CD4-positive, alpha-beta T cell treated with Interleukin-10 for 1 hour (primary cell): Measurements from ENCODE around the gene CYP24A1.
A peak's percentile ranks its signal among the peaks of the same experiment; 100 is the strongest.

Experiments used
- DNase-seq: peaks from one replicate; pipeline ENCODE4 v3.0.0-alpha.2; 2020

The CYP24A1 gene

DNA sequence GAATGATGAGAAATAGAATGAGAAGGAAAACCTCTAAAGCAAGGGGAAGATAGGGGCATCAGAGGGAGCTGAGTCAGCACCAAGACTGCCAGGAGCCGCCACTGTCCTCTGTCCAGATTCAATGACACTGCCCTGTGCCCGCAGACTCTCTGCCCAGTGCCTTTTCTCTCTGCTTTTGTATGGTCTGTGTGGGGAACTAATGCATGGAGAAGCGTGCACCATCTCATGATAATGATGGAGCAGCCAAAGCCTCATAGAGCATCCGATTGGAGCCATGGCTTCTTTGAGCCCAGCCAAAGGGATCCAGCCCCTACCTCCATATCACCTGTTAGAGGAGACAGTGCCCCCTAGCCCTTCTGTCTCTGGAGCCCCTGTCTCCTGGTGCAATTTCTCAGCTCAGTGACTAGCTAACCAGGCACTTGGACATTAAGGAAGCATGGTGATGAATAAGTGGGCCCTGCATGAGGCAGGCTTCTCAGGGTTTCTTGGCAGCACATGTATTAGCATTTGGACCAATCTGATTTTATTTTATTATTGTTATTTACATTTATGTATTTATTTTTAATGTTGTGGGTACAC is 27.6 kb upstream of the CYP24A1 start:
- DNase-seq: no peak

DNA sequence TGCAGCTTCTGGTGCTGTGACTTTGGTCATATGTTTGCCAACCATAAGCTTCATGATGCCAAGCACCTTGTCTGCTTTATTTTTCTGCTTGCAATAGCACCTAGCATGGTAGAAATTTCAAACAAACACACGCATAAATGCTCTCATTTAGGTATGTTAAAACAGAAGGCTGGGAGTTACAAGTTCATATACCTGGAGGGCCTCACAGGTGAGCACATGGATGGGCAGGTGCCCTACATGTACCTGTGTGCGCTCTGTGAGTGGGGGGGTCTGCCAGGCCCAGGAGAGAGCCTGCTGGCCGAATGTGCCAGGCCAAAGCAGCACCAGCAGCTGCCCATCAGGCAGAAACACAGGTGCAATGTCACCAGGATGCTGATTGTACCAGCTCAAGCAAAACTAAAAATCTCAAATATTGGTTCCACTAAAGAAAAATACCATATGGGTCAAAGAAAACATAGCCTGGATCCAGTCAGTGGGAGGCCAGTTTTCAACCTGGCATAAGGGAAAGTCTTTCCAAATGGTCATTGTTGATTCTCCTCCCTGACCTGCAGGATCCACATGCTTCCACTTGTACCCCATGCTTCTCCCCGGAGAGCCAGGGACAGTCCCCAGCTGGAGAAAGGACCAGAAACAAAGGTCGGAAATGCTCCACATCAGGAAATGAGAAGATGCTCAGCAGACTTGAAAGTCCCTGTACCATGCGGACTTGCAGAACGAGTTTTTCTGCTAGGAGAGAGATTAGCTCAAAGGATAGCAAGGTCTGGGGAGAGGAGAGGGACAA is 26.9 kb upstream of the CYP24A1 start:
- no peak for DNase-seq

DNA sequence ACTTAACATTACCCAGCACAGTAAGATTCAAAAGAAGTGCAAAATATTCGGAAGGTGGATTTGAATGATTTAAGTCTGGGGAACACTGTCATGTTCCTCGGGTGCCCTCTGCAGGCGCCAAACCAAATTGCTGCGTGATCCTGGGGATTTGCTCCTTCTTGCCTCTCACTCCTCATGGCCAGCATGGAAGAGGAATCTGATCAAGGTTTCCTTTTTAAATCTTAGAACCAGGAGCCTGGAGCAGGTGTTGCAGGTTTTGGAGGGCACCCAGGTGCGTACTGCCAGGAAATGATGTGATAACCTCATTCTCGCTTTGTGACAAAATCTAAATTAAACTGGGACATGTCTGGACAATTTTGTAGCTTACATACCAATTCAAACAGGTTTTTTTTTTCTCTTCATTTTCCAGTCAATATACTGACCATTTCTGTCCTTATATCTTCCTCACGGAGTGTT is 26.0 kb upstream of the CYP24A1 start:
- peak; percentile 72 for DNase-seq

DNA sequence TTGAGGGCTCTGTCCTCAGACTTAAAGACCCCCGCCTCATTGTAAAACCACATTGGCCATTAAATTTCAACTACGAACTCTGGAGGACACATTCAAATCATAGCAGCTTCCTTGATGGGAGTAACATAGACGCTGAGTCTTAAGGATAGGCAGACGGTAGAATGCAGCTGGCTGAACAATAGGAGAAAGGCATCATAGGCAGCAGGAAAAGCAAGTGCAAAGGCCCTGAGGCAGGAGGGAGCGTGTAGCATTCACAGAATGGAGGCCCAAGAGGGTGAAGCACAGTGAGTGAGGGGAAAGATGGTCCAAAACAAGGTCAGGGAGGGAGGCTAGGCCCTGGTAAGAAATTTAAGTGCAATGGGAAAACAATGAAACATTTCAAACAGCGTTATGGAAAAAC is 25.5 kb upstream of the CYP24A1 start:
- no peak for DNase-seq

DNA sequence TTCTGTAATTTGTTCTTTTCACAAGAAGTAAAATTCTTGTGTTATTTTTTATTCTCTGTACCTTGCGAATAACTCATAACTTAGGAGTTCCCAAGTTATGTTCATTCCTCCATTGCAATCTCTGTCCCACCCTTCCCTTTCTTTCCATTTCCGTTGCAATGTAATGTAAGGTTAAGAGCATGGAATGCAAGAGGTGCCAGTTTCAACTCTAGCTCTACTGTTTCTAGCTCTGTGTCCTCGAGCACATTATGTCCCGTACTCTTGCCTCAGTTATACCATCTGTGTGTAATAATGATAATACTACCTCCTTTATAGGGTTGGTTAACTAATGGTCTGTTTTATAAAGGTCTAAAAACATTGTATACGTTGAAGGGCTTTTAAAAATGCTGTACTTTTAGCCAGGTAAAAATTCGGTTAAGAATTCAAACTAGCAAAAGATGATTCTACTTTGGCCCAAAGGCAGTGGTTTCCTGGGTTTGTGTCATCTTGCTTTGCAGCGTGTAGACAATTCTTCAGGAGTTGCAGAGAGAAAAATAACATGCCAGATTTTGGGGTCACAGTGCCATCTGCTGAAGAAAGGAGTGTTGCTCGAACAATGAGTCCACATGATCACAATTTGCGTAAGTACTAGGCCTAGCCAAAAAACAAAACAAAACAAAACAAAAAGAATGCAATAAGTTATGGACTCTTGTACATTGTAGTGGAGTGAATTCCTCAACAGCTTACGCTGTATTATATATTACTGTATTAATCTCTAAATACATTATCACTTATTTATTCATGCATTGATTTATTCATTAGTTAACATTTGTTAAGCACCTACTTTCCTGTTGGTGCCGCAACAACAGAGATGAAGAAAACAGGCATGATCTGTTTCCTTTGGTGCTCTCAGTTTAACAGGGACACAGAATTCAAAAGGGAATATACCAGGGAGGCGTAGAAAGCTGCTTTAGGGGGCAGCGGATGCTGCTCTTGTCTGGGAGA is 24.1 kb upstream of the CYP24A1 start:
- no peak for DNase-seq

DNA sequence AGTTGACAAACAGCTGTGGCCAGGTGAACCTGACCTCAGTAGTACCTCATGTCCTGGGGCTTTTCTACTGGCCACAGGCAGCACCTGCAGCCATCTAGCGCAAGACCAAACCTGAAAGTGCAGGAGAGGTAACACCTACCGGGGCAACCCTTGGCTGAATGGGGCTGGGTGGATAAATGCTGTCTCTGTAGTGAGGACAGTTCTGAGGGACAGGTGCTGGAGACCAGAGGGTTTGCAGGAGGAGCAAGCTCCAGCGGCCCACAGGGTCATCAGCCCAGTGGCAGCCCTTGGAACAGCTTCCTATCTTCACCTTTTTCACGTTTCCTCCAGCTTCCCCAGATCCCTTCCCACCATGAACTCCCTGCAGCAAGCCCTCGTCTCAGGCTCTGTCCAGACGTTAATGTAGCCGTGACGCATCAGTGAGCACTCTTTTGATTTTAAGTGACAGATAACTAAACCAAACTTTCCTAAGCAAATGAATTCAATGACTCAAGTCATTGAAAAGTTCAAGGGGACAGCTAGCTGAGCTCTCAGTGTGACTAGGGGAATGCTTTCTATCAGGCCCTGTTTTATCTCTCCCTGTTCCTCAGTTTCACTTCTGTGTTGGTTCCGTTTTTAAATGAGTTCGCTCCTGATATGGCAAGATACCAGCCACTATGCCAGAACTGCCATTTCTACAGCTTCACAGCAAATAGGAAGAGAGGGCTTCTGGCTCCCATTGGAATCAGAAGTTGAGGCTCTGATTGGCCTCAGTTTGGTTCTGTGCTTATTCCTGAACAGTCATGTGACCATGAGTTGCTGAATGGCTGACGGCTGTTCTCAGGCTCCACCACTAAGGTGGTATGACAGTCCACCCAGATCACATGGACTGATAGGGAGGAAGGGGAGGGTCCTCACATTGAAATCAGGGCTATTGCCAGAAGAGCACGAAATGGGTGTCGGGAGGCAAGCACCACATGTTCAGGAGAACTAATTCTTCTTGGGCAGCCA is 22.0 kb upstream of the CYP24A1 start:
- no peak for DNase-seq

DNA sequence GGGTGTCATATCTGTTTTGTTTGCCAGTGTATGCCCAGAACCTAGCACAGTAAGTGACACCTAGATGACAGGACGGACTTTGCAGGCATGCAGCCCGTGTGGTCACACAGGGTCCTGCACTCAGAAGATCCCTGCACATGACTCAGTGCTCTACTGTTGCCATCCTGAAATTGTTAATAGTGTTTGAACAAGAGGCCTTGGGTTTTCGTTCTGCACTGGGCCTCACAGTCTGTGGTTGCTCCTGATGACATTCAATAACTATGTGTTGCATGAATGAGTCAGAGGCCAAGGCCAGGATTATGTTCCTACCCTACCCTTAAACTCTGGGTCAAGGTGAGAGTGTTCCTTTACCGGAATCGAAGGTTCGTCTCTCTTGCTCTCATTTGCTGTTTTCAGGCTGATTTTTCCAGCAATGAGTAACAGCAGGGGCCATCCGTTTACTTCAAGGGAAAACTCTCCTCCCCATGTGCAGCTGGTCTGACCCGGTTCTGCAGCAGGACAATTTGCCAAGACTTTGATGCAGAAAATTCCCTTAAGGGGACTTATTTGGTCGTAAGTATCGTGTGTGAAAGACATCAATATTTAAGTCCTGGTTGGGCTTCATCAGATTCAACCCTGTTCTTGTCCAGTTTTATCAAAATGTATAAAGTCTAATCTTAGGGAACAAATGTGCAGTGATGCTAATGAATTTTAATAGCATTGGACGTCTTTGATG is 21.1 kb upstream of the CYP24A1 start:
- no peak for DNase-seq

DNA sequence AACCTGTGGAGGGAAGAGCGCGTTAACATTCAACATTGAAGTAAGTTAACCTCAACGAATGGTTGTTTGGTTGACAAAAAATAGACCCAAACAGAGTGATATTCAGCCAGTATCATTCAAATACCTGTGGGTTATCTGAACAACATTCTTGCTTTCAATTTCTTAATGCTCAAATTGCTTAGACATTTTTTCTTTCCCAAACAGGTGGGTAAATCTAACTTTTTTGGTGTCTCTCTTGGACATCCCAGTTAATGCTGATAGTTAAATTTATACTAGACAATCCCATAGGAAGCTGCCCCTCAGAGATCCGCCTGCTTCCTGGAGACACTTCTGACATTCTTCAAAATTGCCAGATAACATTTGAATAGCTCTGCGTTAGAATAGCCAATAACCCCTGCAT is 20.0 kb upstream of the CYP24A1 start:
- DNase-seq: no peak

DNA sequence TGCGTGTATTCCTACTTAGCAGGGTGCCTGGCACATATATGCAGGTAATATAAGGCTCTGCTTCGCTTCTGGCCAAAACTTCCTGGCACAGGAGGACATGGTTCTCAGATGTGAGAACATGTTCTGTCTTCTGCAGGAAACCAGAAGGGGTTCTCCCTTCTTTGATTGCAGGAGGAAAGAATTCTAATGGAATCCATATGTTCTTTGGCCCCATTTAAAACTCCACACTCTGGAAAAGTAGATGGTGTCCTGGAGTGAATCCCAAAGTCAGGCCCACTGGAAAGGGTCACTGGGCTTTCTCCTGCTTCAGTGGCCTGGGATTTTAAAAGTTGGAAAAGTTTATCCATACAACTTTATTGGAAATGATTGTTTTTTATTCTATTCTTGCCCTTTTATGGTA is 16.4 kb upstream of the CYP24A1 start:
- DNase-seq: no peak

DNA sequence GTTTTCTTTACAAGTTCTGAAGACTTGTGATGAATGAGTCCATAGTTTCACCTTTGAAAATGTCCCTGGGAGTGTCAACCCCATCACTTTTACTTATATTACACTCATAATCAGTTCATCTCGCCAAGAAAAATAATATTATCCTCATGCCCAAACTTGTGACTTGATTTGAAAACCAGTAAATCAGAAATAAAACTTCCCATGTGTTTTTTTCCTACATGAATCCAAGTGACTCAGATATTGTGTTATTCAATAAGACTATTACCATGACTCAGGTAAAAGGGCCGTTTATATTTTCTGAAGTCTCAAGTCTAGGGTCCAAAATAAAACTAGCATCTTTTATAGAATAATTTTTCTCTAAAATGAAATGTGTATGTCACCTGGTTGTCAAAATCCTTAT is 15.8 kb upstream of the CYP24A1 start:
- no peak for DNase-seq

DNA sequence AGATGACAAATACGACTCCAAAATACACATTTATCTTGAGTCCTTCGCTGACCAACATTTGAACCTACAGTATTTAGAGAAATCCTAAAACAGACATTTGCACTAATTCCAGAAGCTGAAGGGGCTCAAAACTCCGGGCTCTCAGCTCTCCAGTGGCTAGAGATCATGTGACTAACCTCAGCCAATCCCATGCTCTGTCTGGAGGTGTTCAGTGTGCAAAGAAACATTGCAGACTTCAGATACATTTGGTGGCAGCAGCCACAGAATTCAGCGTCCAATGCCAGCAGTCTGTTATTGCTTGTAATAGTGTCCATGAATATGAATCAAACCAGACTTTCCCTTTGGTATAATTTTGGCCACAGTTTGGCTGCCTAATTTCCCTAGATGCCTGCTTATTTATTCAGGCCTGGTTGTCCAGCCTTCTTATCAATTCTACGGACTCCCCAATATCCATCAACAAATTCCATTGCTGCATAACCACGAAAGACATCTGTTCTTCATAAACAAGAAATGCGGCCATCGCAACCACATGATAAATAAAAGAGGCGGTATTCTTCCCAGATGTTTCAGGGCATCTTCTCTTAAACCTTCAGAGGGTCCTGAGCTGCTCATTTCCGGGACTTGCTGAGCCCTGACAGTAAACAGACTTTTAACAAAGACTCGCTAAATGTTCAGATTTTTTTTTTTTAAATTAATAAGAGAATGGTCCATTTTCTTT is 14.5 kb upstream of the CYP24A1 start:
- DNase-seq: no peak

DNA sequence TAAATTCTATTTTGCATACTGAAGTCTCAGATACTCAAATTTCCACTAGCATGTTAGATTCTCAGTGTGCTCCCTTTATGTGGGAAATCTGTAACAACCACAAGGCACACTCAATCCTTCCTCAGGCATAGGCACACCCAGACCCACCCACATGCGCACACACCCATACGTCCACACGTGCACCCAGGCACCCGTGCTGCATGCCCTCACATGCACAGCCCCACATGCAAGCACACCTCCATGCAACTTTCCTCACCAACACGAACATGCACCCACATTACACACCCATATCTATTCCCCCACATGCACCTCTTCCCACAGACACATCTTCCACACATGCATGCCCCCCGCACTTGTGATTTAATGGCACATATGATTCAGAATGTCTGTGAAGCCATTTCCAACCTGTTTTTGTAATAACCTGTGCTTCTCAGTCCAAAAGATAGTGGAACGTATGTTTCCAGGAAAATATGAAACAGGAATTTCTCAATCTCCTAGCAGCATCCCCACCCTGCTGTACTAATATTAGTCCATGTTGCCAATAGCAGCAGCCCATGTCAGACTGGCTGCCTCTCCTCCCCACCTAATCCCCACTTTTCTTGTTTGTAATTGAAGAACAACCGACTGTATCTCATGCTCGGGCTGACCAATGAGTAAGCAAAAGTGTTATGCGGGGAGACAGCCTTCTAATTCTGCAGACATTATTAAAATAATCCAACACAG is 11.3 kb upstream of the CYP24A1 start:
- no peak for DNase-seq

DNA sequence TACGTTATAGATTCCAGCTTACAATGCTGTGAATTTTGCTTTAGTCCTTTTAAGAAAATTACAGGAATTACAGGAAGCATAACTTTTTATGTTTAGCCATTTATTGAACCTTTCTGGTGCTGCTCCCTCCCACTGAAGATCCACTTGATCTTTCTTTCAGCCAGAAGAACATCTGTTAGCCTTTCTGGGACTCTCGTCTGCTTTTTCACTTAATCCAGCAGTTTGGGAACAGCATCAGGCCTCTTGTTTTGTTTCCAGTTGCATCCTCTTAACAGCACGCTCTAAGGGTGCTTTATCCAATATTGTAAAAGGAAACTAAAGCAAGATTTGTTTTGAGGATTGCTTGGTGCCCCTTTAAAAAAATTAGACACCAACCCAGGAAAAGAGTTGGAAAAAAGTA is 10.3 kb upstream of the CYP24A1 start:
- DNase-seq: no peak

DNA sequence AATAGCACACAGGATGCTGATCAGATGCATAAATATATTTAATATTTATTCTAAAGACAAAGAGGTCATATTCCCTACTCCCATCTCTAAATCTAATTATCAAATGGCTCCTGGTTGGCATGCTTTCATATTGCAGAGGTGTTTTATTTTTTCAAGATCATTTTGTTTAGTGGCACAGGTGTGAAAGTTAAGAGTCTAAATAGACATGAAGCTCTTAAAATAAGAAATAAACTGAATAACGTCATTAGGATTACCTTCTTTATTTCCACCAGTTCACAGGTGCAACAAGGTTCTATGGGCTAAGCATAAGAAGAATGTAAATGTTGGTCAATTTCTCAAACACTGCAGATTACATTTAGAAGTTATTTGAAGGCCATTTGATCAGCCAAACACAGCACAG is 7.1 kb upstream of the CYP24A1 start:
- no peak for DNase-seq

DNA sequence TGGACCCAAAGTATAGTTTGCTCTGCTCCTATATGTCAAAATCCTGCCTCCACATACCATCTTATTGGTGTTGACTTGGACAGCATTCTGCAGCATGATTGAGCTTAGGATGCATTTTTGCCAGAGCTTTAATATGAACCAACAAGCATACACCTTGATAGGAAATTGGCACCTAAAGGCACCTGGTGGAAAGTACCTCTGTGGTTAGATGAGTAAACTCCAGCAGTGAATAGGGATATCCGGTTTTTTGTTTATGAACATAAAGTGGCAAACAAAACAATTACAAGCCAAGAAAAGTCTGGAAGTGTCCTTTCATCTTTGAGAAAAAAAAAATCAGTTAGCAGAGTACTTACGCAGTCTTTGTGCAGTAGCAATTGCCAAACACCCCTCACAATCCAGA is 6.2 kb upstream of the CYP24A1 start:
- no peak for DNase-seq

DNA sequence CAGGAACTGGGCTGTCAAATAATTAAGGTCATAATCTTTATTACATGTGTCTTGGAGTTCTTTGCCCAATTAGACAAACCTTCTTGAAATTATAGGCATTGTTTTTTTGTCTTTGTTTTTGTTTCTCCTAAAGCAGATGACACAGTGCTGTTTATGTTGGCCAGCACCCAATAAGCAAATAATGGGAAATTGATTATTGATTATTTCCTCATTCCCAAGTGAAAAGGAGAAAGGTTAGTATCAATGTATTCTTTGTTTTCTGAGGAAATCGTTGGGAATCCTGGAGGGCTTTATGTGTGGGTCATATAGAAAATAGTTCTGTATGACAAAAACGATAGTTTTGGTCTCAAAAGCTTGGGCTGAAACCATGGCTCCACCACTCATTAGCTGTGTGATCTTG is 4.5 kb upstream of the CYP24A1 start:
- DNase-seq: no peak

DNA sequence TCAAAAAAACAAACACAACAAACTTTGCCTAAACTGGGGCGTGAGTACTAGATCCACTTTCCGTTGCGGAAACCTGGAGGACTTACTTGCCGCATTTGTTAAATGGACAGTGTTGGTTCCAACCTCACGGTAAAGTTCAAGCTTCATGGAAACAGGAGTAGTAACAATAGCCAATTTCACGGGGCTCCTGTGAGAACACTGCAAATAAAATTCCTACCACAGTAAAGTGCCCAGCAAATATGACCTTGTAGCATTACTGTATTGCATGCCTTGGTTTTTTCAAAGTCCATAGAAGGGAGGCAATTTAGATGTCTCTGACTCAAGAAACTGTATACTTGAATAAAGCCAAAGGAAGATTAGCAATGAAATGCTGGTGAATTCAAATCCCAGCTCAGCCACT is 3.6 kb upstream of the CYP24A1 start:
- no peak for DNase-seq

DNA sequence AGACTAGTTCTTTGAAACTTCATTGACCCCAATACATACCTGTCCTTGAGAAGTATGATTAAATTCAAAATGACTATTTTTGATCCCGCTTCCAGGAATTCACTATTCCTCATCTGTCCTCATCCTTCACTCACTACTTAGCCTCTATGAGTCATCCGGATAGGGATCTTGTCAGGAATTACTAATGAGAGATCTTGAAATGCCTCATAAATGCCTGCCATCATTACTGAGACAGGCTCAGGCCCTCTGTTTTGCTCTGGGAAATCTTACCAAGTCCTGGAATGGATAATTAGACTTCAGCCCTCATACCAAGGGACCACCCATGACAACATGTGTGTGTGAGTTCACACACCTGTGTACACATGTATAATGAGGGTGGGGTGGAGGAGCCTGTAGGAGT is 2.8 kb upstream of the CYP24A1 start:
- no peak for DNase-seq

DNA sequence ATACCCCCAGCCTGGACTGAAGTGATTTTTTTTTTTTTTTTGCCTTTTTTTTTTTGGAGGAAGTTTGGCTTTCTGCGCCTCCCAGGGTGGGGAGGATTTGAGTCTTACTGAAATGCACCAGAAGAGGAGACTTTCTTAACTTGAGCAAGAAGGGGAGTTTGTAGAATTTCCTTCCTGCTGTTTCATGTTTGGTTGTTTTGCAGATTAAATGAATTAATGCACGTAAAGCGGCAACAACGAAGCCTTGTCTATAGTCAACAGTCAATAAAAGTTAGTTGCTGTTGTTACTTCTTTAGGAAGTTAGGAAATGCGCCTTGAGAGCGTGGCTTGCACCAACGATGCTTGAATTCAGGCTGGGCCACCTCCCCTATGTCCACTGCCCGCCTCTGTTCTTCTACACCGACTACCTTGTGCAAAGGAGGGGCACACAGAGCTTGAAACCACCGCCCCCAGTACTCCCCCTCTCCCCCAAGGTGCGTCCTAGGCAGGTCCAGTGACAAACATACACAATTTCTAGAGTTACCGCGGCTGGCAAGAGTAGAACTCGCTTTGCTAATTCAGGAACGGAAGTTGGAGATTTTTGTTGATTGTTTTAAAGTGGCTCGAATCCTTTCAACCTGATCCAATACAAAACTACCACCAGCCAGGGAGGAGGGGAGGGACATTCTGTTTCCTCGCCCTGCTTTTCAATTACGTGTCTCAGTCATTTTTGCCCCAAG is 830 bp upstream of the CYP24A1 start:
- no peak for DNase-seq
